ENCODE measurements around the gene SIN3A. TPM values are rescaled to one million over a fixed set of nuclear protein-coding genes. Genes with fewer than 3 reads are reported as not detected.

Gene SIN3A
- total and polyA plus RNA-seq, 9 of the 15 experiments (the other 6 are each of a cell fraction or from before 2014, with no cell fraction given) = 11.1 to 70.3 (median 25.3) TPM

GRCh38 chr15:75454471-75455378, 3.2 kb upstream of the SIN3A start (continued):
- TF ChIP-seq MGA (IDR thresholded peaks at IDR 0.05) (no peak), ATF2 (CRISPR knock-in tag; IDR thresholded peaks at IDR 0.05) (no peak), ZNF583 (CRISPR knock-in tag; IDR thresholded peaks at IDR 0.05) (no peak), MEF2D (tag; conservative IDR thresholded peaks at IDR 0.05; ENCODE audit: low read depth) (no peak), ZKSCAN3 (CRISPR knock-in tag; IDR thresholded peaks at IDR 0.05) (no peak), ZNF77 (CRISPR knock-in tag; IDR thresholded peaks at IDR 0.05) (no peak), RBBP5 (IDR thresholded peaks at IDR 0.05; ENCODE audit: borderline replicate concordance, insufficient read depth, low read length, poor library complexity, severe bottlenecking) (no peak), EP300 (IDR thresholded peaks at IDR 0.05; ENCODE audit: low read length) (no peak), NCOA6 (IDR thresholded peaks at IDR 0.05) (no peak), NFXL1 (CRISPR knock-in tag; IDR thresholded peaks at IDR 0.05) (no peak), CHD4 (IDR thresholded peaks at IDR 0.05; ENCODE audit: insufficient read depth, insufficient replicate concordance, low read depth, low read length, poor library complexity, severe bottlenecking) (no peak), FOXP4 (CRISPR knock-in tag; IDR thresholded peaks at IDR 0.05; ENCODE audit: borderline replicate concordance) (no peak)

All from K562 (cell line).